SKM-1 treated with dmso at 0.1 percent for 144 hours (cell line): ENCODE data around the gene RANBP9.

Experiments used
- DNase-seq: peaks from one replicate; lab custom pipeline; 2025; ENCODE audit not compliant: unreplicated experiment; lab: John Stamatoyannopoulos, UW

RANBP9 gene

GRCh38 chr6:13679996-13680395 lies 31.6 kb downstream of the RANBP9 start:
- DNase-seq = no peak

GRCh38 chr6:13678255-13678983 lies 33.2 kb downstream of the RANBP9 start:
- DNase-seq = no peak

GRCh38 chr6:13677878-13678254 lies 33.8 kb downstream of the RANBP9 start:
- no peak for DNase-seq

- no peak for DNase-seq
Observed at GRCh38 chr6:13676551-13677156, 35.0 kb downstream of the RANBP9 start.

GRCh38 chr6:13674533-13675190 lies 37.0 kb downstream of the RANBP9 start:
- DNase-seq = no peak

- DNase-seq = no peak
Observed at GRCh38 chr6:13673825-13674444, 37.7 kb downstream of the RANBP9 start.

GRCh38 chr6:13673368-13673767 lies 38.3 kb downstream of the RANBP9 start:
- DNase-seq = no peak

- no peak for DNase-seq
Observed at GRCh38 chr6:13672904-13673303, 38.7 kb downstream of the RANBP9 start.

GRCh38 chr6:13671548-13672127 lies 40.0 kb downstream of the RANBP9 start:
- peak; percentile 12 for DNase-seq

GRCh38 chr6:13669476-13669875 lies 42.2 kb downstream of the RANBP9 start:
- no peak for DNase-seq

- DNase-seq = peak; percentile 31
Observed at GRCh38 chr6:13668291-13668928, 43.2 kb downstream of the RANBP9 start.

GRCh38 chr6:13667655-13668054 lies 44.0 kb downstream of the RANBP9 start:
- no peak for DNase-seq

- DNase-seq = no peak
Observed at GRCh38 chr6:13666194-13667105, 45.2 kb downstream of the RANBP9 start.

GRCh38 chr6:13664703-13665352 lies 46.8 kb downstream of the RANBP9 start:
- DNase-seq = no peak

- DNase-seq = no peak
Observed at GRCh38 chr6:13663986-13664385, 47.6 kb downstream of the RANBP9 start.

GRCh38 chr6:13662651-13663334 lies 48.8 kb downstream of the RANBP9 start:
- DNase-seq = no peak

GRCh38 chr6:13661647-13662046 lies 50.0 kb downstream of the RANBP9 start:
- DNase-seq = no peak

GRCh38 chr6:13660893-13661292 lies 50.7 kb downstream of the RANBP9 start:
- no peak for DNase-seq

GRCh38 chr6:13660273-13660672 lies 51.4 kb downstream of the RANBP9 start:
- no peak for DNase-seq
